Neutrophil (primary cell): ENCODE data around the gene NEU4.

Experiments
- H3K27ac ChIP-seq: fragments of 200-600 bp; sonication (generic); 2 replicates; pipeline ENCODE4 v1.5.1; 2016; ENCODE audit warnings: mild to moderate bottlenecking, moderate library complexity
- H3K27me3 ChIP-seq: fragments of 200-600 bp; sonication (generic); 2 replicates; pipeline ENCODE4 v1.6.0; 2016; ENCODE audit warnings: mild to moderate bottlenecking
- H3K36me3 ChIP-seq: fragments of 200-600 bp; sonication (generic); 2 replicates; pipeline ENCODE4 v1.5.1; 2017
- H3K4me1 ChIP-seq, 2 experiments: fragments of 200-600 bp in 1 of 2; sonication (generic) in 1 of 2; 1 replicate in 1 of 2; 2 replicates in 1 of 2; pipeline versions ENCODE4 v1.5.1 to v1.6.1; 2013 to 2016; ENCODE audit warnings: low read depth in 1 of 2, low read length in 1 of 2, mild to moderate bottlenecking in 1 of 2, moderate library complexity in 1 of 2; ENCODE audit not compliant: control insufficient read depth in 1 of 2, insufficient read depth in 1 of 2
- H3K4me3 ChIP-seq, 2 experiments: fragments of 200-600 bp in 1 of 2; sonication (generic) in 1 of 2; 1 replicate in 1 of 2; 2 replicates in 1 of 2; pipeline ENCODE4 v1.5.1; 2013 to 2016; ENCODE audit warnings: low read depth in 1 of 2, low read length in 1 of 2, mild to moderate bottlenecking in 1 of 2, moderate library complexity in 1 of 2
- H3K9me3 ChIP-seq: fragments of 200-600 bp; sonication (generic); 2 replicates; pipeline ENCODE4 v1.5.1; 2016
- CTCF ChIP-seq: fragments of 200-600 bp; sonication (generic); IDR thresholded peaks from 2 replicates; pipeline ENCODE4 v1.5.1; 2016; ENCODE audit warnings: antibody characterized with exemption

Gene NEU4

GRCh38 chr2:241773511-241774418, 35.2 kb upstream of the NEU4 start:
- Histone ChIP-seq H3K9me3 (no peaks in the 10 kb centered on the region), H3K4me1 (peaks cover 0 to 7% of the 10 kb centered on the region in 2 experiments), H3K4me3 (no peak overlapping the region), H3K36me3 (no peaks in the 10 kb centered on the region), H3K27ac (no peak overlapping the region), H3K27me3 (peaks cover 51% of the 10 kb centered on the region)
- TF ChIP-seq CTCF, result no peak

DNA sequence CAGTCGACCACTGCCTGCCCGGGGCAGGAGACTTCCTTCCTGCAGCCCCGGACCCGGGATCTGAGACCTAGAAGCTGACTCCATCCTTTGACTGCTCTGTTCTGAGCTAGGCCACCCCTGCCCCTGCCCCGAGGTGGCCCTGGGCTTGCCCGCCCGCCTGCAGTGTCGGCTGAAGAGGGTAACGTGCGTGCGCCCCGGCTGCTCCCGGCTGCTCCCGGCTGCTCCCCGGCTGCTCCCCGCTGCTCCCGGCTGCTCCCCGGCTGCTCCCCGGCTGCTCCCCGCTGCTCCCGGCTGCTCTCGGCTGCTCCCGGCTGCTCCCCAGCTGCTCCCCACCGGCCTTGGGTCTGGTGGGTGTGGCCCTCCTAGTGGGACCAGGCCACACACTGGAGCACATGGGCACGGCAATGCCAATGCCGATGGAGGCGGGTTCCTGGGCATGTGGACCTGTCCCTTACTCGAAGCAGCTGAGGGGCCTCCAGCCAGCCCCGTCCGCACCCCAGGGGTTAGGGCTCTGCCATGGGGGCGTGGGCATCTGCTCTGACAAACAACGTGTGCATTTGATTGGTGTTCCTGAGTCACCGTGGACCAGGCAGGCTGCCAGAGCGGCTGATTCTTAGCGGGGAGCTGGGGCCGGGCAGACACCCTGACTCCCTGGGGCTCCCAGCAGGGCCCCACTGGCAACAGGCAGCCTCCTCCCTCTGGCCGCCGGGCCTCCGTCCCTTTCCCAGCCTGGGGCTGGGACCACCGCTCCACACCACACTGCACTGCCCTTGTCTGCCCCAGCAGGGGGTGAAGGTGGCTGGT, 34.4 kb upstream of the NEU4 start:
- H3K36me3 ChIP-seq, result no peaks in the 10 kb centered on the region
- H3K9me3 ChIP-seq, result no peaks in the 10 kb centered on the region
- peaks cover 51% of the 10 kb centered on the region for H3K27me3 ChIP-seq
- H3K4me1 ChIP-seq, result peaks cover 0 to 7% of the 10 kb centered on the region in 2 experiments
- no peak overlapping the region for H3K4me3 ChIP-seq
- TF ChIP-seq CTCF, result no peak
- H3K27ac ChIP-seq, result no peak overlapping the region

- no peak for TF ChIP-seq CTCF
- Histone ChIP-seq H3K36me3 (no peaks in the 10 kb centered on the region), H3K9me3 (peaks cover under 1% of the 10 kb centered on the region), H3K4me1 (peaks cover 0 to 7% of the 10 kb centered on the region in 2 experiments), H3K27me3 (peaks cover 51% of the 10 kb centered on the region), H3K4me3 (no peak overlapping the region), H3K27ac (no peak overlapping the region)
Observed at GRCh38 chr2:241775223-241776177, 33.5 kb upstream of the NEU4 start.

- TF ChIP-seq CTCF, result no peak
- Histone ChIP-seq H3K4me3 (no peak within 1 kb of the TSS), H3K9me3 (peaks cover 11% of the 10 kb centered on the region), H3K36me3 (no peaks in the 10 kb centered on the region), H3K4me1 (peaks cover 0 to 5% of the 10 kb centered on the region in 2 experiments), H3K27ac (no peak within 1 kb of the TSS), H3K27me3 (peaks cover 45% of the 10 kb centered on the region)
Observed at GRCh38 chr2:241776336-241777169, 32.4 kb upstream of the NEU4 start, which contains the start of gene GAL3ST2. GAL3ST2 (plus strand) TSS chr2:241776822; CDS start chr2:241776956, 134 bp downstream.
